Non-pigmented ciliary epithelial cell (primary cell): ENCODE results near the gene SPRED3.

ENCODE experiments used
- DNase-seq: peaks from one replicate; pipeline ENCODE4 v3.0.0-alpha.2; 2010; ENCODE audit warnings: low read depth

Gene SPRED3

GRCh38 chr19:38371081-38371480, 17.4 kb upstream of the SPRED3 start:
- no peak for DNase-seq

GRCh38 chr19:38373907-38374331, 14.6 kb upstream of the SPRED3 start:
- DNase-seq, result no peak

GRCh38 chr19:38374332-38375097, 14.0 kb upstream of the SPRED3 start, which contains the start of gene PSMD8:
TSS of gene PSMD8 (plus strand) at chr19:38374571. CDS start at chr19:38374602, 31 bp downstream.
- peak; percentile 87 for DNase-seq

DNA sequence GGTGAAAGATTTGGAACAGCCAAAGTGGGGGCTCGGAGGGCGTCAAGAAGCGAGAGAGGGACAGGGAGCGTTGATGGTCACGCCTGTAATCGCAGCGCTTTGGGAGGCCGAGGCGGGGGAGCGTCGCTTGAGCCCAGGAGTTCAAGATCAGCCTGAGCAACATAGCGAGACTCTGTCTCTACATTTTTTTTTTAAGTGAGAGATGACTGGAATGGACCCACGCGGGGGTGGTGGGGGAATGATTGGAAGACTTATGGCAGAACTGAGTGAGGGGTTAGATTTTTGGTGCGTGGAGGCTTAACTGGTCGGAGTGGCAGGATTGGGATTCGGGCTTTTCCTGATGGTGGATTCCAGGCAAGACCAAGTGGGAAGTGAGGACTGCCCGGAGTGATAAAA, 13.4 kb upstream of the SPRED3 start:
- DNase-seq, result no peak

DNA sequence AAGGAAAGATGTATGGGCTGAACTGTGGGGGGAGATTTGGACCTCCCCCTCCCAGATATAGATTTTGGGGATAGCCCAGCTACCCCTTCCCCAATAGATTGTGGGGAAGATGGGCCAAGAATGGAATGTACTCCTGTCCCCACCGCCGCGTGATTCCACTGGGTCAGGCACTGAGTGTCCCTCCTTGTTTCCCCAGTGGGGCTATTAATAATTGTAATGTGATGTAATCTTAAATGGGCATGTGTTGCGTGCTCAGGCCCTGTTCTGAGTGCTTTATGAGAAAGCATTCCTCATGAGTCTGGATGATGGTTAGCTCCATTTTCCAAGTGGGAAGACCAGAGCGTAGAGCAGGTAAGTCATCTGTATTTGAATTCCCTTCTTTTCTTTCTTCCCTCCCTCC, 12.7 kb upstream of the SPRED3 start:
- no peak for DNase-seq

GRCh38 chr19:38376576-38376975, 11.9 kb upstream of the SPRED3 start:
- DNase-seq, result no peak

DNA sequence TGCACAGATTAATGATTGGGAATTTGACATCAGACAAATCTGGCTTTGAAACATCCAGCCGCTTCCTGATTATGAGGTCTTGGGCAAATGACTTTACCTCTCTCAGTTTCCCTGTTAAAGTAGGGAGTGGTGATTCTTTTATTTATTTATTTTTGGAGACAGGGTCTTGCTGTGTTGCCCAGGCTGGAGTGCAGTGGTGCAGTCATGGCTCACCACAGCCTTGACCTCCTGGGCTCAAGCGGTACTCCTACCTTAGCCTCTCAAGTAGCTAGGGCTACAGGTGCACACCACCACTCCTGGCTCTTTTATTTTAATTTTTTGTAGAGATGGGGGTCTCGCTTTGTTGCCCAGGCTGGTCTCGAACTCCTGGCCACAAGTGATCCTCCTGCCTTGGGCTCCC, 11.4 kb upstream of the SPRED3 start:
- DNase-seq, result no peak

DNA sequence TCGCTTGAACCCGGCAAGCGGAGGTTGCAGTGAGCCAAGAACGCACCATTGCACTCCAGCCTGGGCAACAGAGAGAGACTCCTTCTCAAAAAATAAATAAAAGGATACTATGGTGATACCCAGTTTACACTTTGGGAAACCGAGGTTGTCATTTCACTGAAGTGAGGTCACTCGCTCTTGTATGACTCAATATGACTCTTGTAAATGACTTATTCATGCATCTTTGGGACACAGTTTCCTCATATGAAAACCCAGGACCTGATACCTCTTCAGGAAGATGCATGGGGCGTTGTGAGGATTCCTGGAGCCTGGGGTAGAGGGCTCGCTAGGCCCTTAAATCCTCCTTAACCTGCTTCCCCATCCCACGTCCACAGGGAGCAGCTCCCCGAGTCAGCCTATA, 9.6 kb upstream of the SPRED3 start:
- DNase-seq, result no peak

DNA sequence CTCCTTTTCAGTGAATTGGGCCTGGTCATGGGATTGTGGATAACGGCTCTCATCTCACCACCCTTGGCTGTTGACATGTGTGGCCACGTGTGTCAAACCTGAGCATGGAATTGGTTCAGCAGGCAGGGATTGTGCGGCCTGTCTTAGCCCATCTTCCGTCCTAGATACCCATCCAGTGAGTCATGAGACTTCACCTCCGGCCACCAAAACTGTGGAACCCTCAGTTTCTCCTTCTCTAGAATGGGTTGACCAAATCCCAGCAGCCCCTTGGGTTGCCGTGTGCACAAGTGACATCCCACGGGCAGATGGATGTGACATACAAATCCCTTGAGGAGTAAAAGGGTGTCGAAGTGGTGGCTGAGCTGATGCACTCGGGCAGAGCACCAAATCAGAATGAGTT, 7.4 kb upstream of the SPRED3 start:
- no peak for DNase-seq

- DNase-seq, result no peak
Observed at GRCh38 chr19:38383184-38383583, 5.3 kb upstream of the SPRED3 start.

DNA sequence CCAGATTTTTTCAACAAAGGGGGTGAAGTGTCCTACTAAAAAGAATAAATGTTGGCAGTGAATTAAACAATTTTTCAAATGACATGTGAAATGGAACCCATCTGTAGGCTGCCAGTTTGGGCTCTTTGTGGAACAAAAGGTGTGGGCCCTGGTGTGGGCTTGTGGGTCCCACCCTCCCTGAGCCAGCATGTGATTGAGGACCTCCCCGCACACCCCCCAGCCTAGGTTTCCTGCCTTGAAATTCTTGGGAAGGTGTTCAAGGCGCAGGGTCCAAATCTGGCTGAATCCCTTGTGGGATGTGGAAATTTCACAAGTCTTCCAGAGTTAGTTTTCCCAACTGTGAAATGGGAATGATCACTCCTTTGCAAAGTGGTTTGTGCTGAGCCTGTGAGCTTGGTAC, 4.8 kb upstream of the SPRED3 start:
- DNase-seq, result no peak

GRCh38 chr19:38384209-38385027, 4.1 kb upstream of the SPRED3 start:
- DNase-seq, result no peak

- DNase-seq, result no peak
Observed at GRCh38 chr19:38385057-38385803, 3.3 kb upstream of the SPRED3 start.

DNA sequence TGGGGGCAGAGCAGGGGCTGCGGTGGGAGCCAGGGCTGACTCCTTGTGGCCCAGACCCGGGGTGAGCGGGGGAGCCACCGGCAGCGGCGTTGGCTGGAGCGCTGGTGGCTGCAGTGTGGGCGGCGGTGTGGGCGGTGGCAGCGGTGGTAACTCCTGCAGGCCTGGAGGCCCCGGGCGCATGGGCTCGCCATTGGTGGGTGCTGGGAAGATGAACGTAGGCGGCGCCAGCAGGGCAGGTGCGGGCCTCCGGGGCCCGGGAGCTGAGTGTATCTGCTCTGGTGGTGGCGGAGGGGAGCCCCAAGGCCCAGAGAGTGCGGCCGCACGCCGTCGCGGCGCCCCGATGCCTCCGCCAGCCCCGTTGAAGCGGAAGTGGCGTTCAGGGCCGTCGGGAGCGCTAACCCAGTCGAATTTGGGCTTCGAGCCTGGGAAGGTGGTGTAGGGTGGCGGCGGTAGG, 2.7 kb upstream of the SPRED3 start:
- no peak for DNase-seq

GRCh38 chr19:38386300-38386970, 2.1 kb upstream of the SPRED3 start:
- DNase-seq, result no peak

DNA sequence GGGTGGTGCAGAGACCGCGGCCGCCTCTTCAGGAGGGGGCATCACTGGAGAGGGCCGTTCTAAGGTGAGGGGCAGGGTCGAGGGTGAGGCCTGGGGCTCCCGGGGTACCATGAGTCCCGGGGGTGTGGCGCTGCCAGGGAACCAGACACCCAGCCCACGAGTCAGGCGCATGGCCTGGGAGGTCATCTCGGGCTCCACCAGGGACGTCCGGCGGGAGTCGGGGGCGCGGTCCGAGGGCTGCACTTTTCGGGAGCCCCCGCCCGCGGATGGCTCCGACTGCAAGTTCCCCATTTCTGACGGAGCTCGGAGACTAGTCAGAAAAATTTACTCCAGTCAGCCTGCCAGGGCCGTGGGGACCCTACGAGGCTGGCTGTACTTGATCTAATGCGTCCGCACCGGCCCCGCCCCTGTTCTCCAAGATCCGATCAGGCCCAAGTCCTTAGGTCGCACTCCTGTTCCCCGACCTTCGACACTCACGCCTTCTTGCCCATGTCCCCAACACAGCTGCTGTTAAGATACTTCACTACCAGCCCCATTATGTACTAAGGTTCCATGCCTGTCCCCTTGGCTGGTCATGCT, 1.4 kb upstream of the SPRED3 start:
- DNase-seq, result no peak

GRCh38 chr19:38387550-38388348, 748 bp upstream of the SPRED3 start, which contains the start of gene GGN:
TSS of gene GGN (minus strand) at chr19:38388034. CDS start at chr19:38387261, 773 bp downstream.
- DNase-seq, result peak; percentile 77

GRCh38 chr19:38389101-38389925, 816 bp downstream of the SPRED3 start:
- DNase-seq, result peak; percentile 46
